ENCODE results near the gene CDK1. TPM values are rescaled to one million over a fixed set of nuclear protein-coding genes. Genes with fewer than 3 reads are reported as not detected.
"Not testable (repeated sequence)": the region's sequence is repeated elsewhere in the genome, so short reads cannot be mapped to it uniquely, and the experiment has no call there.

Gene CDK1
- total RNA-seq, 3 donors from 2014 or later, result 2.7 to 21.2 (median 6.6) TPM

DNA sequence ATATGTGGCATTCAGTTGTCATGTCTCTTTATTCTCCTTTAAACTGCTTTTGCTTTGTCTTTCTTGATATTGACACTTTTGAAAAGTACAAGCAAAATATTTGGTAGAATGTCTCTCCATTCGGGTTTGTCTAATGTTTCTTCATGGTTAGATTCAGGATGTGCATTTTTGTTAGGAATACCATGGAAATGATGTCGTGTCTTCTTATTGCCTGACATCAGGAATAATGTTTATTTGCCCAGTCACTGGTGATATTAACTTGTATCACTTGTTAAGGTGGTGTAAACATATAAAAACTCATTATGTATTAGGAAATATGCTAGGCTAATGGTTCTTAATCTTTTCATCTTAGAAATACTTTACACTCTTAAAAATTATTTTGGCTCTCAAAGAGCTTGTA is 43.4 kb downstream of the CDK1 start:
- ATAC-seq, result no peak
- no peaks in the 10 kb centered on the region for H3K9me3 ChIP-seq
- TF ChIP-seq, protein P1, sequence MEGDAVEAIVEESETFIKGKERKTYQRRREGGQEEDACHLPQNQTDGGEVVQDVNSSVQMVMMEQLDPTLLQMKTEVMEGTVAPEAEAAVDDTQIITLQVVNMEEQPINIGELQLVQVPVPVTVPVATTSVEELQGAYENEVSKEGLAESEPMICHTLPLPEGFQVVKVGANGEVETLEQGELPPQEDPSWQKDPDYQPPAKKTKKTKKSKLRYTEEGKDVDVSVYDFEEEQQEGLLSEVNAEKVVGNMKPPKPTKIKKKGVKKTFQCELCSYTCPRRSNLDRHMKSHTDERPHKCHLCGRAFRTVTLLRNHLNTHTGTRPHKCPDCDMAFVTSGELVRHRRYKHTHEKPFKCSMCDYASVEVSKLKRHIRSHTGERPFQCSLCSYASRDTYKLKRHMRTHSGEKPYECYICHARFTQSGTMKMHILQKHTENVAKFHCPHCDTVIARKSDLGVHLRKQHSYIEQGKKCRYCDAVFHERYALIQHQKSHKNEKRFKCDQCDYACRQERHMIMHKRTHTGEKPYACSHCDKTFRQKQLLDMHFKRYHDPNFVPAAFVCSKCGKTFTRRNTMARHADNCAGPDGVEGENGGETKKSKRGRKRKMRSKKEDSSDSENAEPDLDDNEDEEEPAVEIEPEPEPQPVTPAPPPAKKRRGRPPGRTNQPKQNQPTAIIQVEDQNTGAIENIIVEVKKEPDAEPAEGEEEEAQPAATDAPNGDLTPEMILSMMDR (IDR thresholded peaks at IDR 0.05), result no peak
- intact Hi-C loops (cut with DNase I, micrococcal nuclease), result no loop called here
- H3K4me1 ChIP-seq (ENCODE audit: low read depth), result no peaks in the 10 kb centered on the region
- H3K4me3 ChIP-seq, result no peak overlapping the region
- H3K36me3 ChIP-seq (ENCODE audit: low read depth), result no peaks in the 10 kb centered on the region
- no peak for DNase-seq

DNA sequence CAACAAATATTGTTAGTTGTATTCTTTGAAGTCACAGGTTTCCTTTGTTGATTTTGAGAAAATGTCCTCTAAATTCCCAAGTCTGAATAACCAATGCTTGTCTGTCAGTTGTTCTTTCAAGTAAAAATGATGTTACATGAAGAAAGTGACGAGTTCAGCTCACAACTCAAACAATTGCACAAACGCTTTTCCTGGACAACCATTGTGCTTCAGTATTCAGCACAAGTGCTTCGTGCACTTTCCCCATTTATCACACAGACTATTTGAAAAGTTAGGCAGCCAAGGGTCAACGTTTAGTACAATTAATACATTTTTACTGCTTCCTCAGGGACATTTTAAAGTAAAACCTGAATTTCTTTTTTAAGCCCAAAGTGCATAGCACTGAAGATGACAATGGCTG is 44.5 kb downstream of the CDK1 start:
- no peak for ATAC-seq
- H3K36me3 ChIP-seq (ENCODE audit: low read depth), result no peaks in the 10 kb centered on the region
- DNase-seq, result no peak
- no peaks in the 10 kb centered on the region for H3K9me3 ChIP-seq
- H3K4me3 ChIP-seq, result no peak overlapping the region
- intact Hi-C loops (cut with DNase I, micrococcal nuclease), result no loop called here
- H3K4me1 ChIP-seq (ENCODE audit: low read depth), result no peaks in the 10 kb centered on the region
- TF ChIP-seq, protein P1 (IDR thresholded peaks at IDR 0.05), result no peak

DNA sequence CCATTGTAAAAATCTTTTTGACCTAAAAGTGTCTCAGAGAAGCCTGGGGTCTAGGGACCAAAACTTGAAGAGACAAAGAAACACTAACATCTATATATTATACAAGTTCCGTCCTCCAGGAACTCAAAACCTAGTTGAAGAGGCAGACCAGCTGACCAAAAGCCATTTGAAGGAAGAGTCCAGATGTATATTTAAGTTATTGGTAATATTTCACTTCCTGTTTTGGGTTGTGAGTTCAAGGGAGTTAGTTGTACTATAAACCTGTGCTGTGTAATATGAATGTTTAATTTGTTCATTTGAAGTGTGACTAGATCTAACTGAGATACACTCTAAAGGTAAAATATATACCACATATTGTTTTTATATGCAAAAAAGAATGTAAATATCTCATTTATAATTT is 45.0 kb downstream of the CDK1 start:
- H3K4me1 ChIP-seq (ENCODE audit: low read depth), result no peaks in the 10 kb centered on the region
- TF ChIP-seq, protein P1 (IDR thresholded peaks at IDR 0.05), result no peak
- H3K36me3 ChIP-seq (ENCODE audit: low read depth), result no peaks in the 10 kb centered on the region
- no peak for ATAC-seq
- H3K9me3 ChIP-seq, result no peaks in the 10 kb centered on the region
- DNase-seq, result no peak
- intact Hi-C loops (cut with DNase I, micrococcal nuclease), result no loop called here
- no peak overlapping the region for H3K4me3 ChIP-seq

DNA sequence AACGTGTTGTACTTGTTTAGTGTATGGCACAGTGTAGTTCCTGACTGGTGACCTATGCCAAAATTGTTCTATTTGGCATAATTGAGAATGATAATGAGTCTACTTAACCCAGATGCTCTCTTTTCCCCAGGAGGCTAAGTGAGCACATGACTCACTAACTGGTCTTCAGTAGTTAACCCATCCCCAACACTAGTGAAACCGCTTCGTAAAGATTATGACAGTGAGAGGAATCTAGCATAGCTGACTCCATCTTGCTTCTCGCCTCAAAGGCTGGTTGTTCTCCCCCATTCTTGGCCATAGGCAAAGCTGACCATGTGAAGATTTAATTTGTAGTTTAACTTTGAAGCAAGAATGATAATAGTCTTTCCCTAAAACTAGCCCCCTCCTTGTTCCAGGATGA is 47.2 kb downstream of the CDK1 start:
- intact Hi-C loops (cut with DNase I, micrococcal nuclease), result no loop called here
- no peaks in the 10 kb centered on the region for H3K36me3 ChIP-seq (ENCODE audit: low read depth)
- H3K4me1 ChIP-seq (ENCODE audit: low read depth), result no peaks in the 10 kb centered on the region
- no peak overlapping the region for H3K4me3 ChIP-seq
- TF ChIP-seq, protein P1 (IDR thresholded peaks at IDR 0.05), result no peak
- ATAC-seq, result no peak
- DNase-seq, result no peak
- H3K9me3 ChIP-seq, result no peaks in the 10 kb centered on the region

DNA sequence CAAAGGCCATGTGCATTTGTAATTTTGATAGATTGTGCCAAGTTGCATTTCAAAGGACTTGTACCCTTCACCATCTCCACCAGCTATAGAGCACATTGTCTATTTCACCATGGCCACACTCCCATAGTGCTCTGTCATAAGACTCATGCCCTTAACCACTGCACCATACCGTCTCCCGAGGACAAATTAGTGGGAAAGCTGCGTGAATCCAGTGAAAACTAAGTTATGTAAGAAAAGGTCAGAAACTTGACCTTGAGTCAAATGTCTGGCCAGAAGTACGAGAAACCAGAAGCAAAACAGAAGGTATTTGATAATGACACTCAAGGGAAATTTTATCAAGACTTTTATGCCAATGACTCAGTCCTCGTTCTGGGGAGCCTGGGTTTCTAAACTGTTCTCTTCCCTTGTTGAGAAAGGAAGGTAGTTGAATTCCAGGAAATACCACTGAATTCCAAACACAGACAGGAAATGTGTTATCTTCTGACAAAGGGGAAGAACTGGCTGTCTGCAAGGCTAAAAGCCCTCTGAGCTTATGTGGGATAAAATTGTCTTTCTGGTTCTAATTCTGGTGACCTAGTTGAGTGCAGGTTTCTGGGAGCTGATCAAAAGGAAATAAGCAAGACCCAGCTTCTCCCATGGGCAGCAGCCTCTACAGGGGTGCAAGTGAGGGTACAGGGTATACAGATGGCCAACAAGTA is 49.7 kb downstream of the CDK1 start:
- DNase-seq (no peak), ATAC-seq (no peak)
- Histone ChIP-seq H3K4me3 (no peak overlapping the region), H3K36me3 (ENCODE audit: low read depth) (no peaks in the 10 kb centered on the region), H3K9me3 (no peaks in the 10 kb centered on the region), H3K4me1 (ENCODE audit: low read depth) (no peaks in the 10 kb centered on the region)
- intact Hi-C loops (cut with DNase I, micrococcal nuclease), result no loop called here
- TF ChIP-seq, protein P1 (IDR thresholded peaks at IDR 0.05), result no peak

DNA sequence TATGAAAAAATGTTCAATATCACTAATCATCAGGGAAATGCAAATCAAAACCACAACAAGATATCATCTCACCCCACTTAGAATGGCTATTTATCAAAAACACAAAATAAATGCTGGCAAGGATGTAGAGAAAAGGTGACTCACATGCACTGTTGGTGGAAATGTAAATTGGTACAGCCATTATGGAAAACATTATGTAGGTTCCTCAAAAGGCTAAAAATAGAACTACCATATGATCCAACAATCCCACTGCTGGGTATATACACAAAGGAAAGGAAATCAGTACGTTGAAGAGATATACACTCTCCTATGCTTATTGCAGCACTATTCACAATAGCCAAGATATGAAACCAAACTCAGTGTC is 50.2 kb downstream of the CDK1 start:
- ATAC-seq, result no peak

DNA sequence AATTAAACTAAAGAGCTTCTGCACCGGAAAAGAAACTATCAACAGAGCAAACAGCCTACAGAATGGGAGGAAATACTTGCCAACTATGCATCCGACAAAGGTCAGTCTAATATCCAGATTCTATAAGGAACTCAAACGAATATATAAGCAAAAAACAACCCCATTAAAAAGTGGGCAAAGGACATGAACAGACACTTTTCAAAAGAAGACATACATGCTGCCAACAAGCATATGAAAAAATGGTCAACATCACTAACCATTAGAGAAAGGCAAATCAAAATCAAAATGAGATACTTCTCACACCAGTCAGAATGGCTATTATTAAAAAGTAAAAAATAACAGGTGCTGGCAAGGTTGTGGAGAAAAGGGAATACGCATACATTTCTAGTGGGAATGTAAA is 53.9 kb downstream of the CDK1 start:
- ATAC-seq; H3K36me3 ChIP-seq (ENCODE audit: low read depth); H3K4me3 ChIP-seq; H3K4me1 ChIP-seq (ENCODE audit: low read depth); H3K9me3 ChIP-seq; intact Hi-C loops (cut with DNase I, micrococcal nuclease); DNase-seq: not testable (repeated sequence)

More for the DNA sequence above, 50.2 kb downstream of the CDK1 start:
- no peak for DNase-seq
- H3K4me1 ChIP-seq (ENCODE audit: low read depth), result no peaks in the 10 kb centered on the region
- intact Hi-C loops (cut with DNase I, micrococcal nuclease), result no loop called here
- no peaks in the 10 kb centered on the region for H3K9me3 ChIP-seq
- no peak overlapping the region for H3K4me3 ChIP-seq
- TF ChIP-seq, protein P1 (IDR thresholded peaks at IDR 0.05), result no peak
- H3K36me3 ChIP-seq (ENCODE audit: low read depth), result no peaks in the 10 kb centered on the region

Data from mucosa of descending colon (tissue), 3 donors.